RKO (cell line): ENCODE results near the gene CELF1.
A peak's percentile ranks its signal among the peaks of the same experiment; 100 is the strongest.

Experiments
- DNase-seq: peaks from one replicate; pipeline ENCODE4 v3.0.0-alpha.2; 2016; ENCODE audit warnings: low spot score

The CELF1 gene

DNA sequence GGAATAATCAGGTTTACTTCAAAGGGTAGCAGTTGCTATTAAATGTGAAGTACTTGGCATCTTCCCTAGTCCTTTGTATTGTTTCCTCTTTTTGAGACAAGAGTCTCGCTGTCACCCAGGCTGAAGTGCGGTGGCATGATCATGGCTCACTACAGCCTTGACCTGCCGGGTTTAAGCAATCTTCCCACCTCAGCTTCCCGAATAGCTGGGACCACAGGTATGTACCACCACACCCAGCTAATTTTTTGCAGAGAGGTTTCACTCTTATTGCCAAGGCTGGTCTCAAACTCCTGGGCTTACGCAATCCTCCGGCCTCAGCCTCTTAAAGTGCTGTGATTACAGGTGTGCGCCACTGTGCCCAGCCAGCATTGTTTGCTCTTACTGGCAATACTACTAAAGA is 67.8 kb downstream of the CELF1 start:
- no peak for DNase-seq

DNA sequence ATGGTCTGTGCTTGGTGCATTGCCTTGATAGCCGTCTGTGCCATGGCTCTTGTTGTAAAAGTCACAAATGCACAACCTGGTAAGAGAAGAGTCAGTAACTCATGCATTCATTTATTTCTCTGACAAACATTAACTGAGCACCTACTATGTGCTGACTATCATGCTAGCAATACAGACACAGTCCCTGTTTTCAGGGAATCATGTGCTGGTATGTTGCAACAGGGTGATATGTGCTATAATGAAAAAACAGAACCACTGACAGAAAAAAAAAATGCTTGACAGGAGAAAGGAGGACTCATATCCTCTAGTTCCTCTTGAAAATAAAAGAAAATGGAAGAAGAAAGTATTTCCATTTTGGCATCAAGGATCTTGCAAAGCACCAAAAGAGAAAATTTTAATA is 69.5 kb downstream of the CELF1 start:
- DNase-seq = no peak

DNA sequence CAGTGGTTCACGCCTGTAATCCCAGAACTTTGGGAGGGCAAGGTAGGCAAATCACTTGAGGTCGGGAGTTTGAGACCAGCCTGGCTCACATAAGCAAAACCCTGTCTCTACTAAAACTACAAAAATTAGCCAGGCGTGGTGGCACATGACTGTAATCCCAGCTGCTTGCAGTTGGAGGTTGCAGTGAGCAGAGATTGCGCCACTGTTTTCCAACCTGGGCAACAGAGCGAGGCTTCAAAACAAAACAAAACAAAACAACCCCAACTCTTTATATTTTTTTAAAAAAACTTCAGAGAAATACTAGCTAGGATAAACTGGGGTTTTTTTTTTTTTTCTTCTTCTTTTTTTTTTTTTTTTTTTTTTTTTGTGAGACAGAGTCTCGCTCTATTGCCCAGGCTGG is 72.2 kb downstream of the CELF1 start:
- no peak for DNase-seq

DNA sequence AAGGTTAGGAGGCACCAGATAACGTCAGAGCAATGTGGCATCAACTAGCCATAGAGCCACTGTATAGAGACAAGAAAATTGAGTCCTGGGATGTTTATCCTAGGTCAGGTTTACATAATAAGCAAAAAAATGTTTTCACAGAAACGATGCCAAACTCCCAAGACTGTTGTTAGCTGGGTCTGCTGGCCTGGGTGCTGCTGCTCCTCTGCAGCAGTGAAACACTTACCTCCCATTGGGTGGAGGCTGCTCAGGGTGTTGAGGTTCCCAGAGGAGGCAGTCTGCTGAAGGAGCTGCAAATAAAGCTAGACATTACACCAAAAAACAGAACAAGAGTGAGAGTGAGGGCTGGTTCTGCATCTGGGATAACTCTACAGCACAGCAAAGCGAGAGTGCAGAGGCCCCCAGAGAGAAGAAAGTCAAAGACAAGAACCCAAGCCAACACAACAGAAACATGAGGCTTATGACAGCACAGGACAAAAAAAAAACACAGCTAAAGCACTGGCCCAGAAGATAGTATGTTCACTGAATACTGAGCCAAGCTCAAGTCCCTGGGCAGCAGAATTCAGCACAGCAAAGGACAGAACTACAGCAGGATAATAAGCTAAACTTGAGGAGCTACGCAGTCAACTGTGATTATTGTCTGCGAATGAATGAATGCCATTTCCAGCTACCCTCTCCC is 74.1 kb downstream of the CELF1 start:
- no peak for DNase-seq

DNA sequence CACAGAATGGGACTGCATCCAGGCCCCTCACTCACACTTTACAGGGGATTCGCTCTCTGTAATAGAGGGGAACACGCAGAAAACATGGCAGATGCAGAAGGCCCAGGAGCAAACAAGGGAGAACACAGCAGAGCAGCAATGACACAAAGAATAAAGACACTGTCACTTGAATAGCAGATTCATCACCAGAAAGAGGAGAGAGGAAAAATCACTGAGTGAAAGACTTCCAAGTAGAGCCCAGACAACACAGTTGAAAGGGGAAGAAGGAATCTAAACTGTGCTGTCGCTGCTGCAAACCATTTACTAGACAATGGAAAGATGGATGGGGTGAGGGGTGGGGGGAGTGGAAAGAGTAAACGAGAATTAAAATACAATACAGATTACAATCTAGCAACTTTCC is 75.2 kb downstream of the CELF1 start:
- no peak for DNase-seq

DNA sequence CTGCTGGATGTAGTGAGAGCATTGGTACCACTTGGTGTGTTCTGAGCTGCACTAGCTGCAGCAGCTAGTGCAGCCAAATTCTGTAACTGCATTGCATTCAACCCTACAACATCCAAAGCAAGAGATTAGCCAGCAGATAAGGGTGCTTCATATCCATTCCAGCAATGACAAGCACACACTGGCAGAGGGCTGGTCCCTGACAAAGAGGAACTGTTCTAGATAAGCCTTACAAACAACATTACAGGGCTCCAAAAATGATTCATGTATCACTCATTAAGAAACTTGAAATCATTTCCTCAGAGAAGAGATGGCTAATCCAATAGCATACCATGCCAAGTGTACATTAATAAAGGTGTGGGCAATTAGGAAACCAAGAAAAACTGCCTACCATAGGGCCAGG is 75.6 kb downstream of the CELF1 start:
- DNase-seq = peak; percentile 72

DNA sequence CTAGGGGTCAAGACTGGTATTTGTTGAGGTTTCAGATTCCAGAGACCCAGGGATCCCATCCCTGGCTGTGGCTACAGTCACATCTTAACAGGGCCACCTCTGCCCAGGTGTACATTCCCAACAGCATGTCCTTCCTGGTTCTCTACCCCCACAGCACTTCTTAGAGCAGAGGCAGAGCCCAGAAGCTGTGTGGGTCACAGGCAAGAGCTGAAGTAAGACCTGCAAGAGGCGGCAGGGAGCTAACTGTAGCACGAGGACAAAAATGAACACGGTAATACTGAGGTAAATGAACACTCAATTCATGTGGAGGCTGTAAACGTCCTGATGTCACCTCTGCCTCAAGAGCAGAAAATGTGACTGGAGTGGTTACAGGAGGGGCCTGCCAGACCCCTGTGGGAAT is 82.3 kb downstream of the CELF1 start:
- DNase-seq = no peak

DNA sequence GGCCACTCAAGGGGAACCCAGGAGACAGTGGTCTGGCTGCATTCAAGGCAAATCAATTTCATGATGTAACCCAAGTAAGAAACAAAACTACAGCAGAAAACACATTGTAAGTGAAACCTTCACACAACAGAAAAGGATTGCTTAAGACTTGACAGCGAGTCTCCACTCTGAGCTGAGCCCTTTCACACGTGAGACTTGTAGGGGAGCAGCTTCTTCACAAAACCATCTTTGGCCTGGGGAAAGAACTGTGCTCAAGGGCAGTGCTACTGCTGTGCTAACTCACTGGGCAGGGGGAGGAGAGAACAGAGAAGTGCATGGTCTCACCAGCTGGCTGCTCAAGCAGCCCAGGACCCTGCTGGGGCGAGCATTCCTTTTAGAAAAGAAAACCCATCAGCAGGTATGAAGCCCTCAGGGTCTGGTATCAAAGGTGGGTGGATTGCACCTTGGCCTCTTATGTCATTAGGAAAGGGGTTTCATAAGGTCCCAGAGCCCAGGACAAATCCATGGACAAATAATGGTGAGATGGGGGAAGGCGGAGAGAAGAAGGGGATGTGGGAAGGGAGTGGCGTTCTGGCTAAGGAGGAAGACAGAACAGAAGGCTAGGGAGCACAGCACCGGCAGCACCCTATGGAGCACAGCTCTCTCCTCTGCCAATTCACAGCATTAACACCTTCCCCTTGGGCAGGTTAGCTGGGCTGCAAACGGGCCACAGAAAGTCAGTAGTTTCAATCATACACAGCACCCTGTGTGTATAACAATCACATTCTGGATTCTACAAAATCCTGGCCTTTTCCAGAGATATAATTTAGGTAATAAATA is 83.4 kb downstream of the CELF1 start:
- no peak for DNase-seq

DNA sequence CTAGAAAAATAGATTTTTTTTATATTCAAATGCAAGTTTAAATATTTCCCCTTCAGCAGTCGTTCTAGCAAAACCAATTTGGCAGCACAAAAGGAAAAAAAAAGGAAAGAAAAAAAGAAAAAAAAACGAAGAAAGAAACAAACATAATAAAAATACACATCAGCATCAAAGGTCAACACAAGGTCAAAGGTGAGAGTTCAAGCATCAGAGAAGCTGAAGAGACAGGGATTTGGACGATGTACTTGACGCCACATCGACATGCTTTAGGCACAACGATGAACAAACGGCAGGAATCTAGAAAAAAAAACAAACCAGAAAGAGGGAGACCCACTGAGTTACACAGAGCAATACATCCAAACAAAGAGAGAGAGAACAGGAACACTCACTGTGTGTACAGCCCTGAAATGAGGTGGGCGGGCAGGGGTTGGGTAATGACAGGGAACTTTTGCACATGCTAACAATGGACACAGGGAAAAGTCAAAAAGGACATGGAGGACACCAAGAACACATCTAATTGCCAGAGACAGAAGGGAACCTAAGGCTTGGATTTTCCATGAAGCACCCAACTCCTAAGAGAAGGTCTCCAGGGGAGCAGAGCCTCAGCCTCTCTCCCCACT is 84.2 kb downstream of the CELF1 start:
- no peak for DNase-seq

DNA sequence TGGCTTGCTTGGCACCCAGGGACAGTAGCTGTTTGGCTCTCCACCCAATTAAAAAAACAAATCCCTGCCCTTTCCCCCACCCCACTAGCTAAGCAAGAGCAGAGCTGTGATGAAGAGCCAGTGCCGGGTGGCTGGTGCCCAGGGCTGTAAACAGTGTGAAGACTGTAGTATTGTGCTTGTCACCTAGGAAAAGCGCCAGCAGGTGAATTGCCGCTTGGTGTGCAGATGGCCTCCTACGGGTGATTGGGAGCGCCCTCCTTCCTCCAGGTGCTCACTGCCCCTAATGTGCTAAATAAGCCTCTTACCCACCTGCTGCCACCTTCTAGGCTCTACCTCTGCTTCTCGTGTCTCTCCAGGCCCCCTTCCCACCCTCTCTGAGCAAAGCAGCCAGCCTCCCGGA is 85.6 kb downstream of the CELF1 start:
- no peak for DNase-seq

DNA sequence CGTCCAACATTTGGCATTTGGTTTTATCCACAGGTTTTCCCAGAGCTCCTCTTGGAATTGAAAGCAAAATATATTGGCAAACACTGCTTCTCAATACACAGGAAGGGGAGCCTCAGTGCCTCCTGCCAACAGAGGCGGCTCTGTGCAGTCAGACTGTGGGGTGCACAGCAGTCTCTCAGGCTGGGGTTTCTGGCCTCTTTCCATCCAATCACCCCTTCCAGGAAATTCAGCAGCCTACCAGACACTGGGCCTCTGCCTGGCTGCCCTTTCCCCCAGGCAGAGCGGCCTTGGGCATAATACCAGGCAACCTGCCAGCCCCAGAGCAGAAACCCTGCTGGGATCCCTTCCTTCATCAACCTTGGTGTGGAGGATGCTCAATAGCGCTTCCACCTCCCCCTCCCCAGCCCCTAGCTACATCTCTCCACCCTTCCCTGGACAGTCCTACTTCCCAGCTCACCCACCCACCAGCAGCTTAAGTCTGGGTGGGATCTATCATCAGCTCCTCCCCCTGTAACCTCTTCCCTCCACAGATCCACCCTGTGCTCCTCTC is 86.2 kb downstream of the CELF1 start:
- DNase-seq = no peak

DNA sequence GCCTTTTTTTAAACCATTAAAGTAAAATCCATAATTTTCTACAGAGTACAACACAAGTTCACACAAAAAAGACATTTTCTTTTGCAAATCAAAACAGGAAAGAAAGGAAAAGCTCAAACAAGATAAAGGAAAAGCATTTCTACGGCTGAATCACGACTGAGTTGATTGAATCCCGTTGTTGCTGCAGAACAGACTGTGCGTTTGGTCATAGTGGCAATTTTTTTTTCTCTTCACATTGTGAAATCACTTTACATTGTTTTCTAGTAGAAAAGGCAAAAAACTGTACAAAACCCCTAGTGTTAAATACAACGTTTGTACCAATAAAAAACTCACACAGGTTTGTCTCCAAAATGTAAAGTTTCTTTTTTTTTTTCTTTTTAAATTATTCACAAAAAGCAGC is 86.7 kb downstream of the CELF1 start:
- DNase-seq = no peak

DNA sequence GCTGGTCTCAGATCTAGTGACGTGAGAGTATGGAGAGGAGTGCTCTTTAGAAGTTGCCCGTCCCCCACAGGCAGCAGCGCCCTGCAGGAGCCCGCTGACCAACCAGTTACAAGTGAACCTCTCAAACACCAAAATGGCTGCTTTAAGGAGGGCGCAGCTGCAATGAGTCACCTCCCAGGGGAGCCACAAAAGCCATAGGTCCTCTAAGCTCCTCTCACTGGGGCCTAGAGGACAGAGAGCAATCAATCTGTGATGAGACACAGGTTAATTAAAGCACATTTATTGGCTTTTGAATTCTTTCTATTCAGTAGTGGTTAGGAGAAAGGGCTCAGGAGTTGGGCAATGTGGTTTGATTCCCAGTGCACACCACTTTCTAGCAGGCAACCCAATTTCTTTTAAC is 88.4 kb downstream of the CELF1 start:
- no peak for DNase-seq

DNA sequence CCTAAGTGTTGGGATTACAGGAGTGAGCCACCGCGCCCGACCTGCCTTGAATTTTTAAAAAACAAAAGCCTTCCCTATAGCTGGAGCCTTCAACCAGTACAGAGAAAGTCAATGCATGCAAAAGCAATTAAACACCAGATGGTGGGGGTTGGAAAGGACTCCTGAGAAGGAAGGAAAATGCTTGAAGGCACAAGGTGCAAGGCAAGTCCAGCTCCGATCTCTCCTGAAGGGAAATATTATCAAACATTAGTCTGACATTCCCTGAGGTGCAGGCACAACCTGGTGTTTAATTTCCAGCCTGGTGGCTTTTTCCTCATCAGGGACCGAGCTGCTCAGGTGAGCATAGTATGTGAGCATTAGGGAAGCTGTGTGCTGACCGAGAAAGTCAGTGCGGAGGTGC is 91.1 kb downstream of the CELF1 start:
- DNase-seq = no peak

DNA sequence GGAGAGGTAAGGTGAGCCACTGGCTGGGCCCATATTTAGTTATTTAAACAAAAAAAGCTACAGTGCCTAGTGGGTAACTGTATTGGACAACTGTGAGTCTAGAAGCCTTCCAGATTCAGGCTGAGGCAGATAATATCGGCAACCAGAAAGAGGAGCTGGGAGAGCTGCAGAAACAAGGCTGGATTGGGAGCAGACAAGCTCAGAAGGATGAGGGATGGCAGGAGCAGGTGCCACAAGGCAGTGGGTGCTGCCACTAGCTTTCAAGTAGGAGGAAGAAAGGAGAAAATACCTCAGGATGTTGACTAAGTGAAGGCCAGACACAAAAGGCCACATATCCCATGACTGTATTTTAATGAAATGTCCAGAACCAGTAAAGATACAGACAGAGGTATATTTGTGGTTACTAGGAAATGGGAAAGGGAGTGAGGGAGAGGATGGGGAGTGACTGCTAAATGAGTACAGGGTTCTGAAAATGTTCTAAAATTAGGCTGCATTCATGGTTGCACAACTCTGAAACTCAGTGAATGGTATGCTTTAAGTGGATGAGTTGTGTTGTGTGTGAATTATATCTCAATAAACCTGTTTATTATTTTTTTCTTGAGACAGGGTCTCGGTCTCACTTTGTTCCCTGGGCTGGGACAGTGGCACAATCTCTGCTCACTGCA is 92.2 kb downstream of the CELF1 start:
- DNase-seq = no peak

DNA sequence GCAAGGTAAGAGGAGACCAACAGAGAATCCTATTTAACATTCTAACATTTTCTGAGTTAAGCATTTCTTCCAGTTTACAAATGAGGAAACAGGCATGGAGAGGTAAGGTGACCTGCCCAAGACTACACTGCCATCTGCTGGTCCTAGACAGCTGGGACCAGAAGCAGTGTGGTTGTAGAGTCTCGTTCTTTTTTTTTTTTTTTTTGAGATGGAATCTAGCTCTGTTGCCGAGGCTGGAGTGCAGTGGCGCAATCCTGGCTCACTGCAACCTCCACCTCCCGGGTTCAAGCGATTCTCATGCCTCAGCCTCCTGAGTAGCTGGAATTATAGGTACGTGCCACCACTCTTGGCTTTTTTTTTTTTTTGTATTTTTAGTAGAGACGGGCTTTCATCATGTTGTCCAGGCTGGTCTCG is 98.7 kb downstream of the CELF1 start:
- DNase-seq = peak; percentile 86

DNA sequence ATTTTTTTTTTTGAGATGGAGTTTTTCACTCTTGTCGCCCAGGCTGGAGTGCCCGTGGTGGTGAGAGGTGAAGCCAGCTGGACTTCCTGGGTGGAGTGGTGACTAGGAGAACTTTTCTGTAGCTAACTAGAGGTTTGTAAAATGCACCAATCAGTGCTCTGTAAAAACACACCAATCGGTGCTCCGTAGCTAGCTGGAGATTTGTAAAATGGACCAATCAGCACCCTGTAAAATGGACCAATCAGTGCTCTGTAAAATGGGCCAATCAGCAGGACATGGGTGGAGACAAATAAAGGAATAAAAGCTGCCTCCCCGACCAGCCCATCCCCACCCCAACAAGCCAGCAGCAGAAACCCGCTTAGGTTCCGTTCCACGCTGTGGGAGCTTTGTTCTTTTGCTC is 99.6 kb downstream of the CELF1 start:
- no peak for DNase-seq

DNA sequence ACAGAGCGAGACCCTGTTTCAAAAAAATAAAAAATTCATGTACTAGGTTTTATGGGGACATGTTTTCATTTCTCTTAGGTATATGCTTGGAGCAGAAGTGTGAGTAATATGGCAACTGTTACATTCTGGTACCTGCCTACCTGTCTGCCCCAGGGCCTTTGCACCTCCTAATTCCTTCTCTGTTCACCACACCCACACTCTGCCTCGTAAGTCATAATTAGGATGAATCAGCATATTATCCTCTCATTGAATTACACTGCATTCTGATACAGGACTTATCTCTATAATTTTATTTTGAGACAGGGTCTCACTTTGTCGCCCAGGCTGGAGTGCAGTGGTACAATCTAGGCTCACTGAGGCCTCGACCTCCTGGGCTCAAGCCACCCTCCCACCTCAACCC is 100.9 kb downstream of the CELF1 start:
- DNase-seq = no peak

DNA sequence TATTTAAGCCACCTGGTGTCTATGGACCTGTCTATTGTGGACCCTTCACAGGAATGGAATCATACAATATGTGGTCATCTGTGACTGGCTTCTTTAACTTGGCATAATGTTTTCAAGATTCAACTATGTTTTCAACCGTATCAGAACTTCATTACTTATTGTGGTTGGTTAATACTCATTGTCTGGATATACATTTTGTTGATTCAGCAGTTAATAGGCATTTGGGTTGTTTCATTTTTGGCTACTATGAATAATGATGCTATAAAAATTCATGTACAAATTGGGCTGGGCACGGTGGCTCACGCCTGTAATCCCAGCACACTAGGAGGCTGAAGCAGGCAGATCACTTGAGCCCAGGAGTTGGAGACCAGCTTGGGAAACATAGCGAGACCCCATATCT is 101.5 kb downstream of the CELF1 start:
- DNase-seq = no peak

DNA sequence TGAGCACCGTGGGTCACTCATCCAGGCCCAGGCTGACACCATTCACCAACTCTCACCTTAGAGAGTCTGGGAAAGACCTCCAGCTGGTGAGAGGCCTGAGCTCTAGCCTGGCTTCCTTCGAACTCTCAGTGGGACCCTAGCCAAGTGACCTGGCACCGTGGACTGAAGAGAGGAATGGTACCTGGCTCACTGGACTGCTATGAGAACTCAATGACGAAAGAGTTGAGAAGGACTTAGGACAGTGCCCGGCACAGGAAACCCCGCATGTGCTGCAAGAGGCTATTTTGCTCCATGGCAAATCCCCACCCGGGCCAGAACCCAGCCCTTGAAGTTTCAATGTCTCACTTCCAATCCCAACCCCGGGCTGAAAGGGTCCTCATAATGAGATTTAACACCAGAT is 103.4 kb downstream of the CELF1 start:
- no peak for DNase-seq

DNA sequence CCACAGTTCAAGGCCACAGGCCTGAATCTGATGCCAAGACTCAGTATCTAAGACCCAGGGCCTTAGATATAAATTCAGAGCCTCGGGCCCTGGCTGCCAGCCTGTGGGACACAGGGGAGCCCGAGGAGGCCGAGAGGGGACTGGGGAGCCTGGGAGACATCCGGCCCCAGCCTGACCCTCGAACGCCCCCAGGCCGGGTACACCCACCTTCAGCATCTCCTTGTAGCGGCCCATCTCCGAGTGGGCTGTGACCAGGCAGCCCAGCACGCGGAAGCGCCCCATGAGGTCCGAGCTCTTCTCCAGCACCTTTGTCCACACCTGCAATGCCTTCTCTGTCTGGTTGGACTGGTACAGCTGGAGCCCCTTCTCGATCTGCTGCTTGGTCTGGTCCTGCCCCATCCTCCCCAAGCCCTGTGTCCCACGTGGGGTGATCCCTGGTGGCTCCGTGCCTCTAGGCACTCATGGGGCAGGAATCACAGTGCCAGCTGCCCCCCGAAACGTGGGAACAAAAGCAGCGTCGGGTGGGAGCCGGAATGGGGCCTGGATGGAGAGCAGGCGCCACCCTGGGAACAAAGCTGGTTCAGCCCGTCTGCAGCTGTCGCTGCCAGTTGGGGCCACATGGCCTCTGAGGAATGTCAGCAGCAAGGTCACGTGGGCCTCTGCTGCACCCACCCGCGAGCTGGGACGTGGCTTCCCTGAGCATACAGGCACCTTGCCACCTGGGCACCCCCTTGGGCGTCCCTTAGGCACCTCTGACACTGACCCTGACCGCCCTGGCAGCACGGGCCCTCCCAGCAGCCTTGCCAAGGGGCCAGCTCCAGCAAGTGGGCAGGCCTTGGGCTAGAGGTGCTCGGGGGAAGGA is 104.1 kb downstream of the CELF1 start, which contains the start of gene RAPSN:
RAPSN (minus strand) TSS at position 571 of the 862 bp plus-strand sequence; CDS start at position 399, 172 bp downstream.
- no peak for DNase-seq
